GM21529 (cell line): ENCODE data around the gene PTPRD.

Experiments
- ATAC-seq: cut with Tn5 transposase; IDR thresholded peaks from one replicate; pipeline ENCODE4 v1.9.1; 2021; ENCODE audit not compliant: unreplicated experiment

PTPRD gene

DNA sequence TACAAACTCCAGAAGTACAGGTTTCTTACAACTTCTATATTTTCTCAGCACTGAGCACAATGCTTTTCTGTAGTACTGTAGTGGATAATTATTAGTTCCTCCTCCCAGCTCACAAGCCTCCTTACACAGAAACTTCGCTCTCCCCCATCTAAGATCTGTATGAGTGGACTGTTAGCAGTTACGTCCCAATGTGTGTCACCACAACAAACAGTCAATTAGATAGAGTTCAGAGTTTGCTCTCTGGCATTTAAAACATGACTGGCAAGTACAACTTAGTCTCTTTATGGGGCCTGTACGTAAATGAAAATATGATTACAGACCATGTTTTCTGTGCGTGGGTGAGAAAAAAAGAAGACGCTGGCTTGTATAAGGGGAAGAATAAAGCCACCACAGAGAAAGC lies 2181.9 kb downstream of the PTPRD start:
- no peak for ATAC-seq

GRCh38 chr9:8429768-8430167 lies 2183.0 kb downstream of the PTPRD start:
- ATAC-seq: no peak

GRCh38 chr9:8429157-8429556 lies 2183.6 kb downstream of the PTPRD start:
- ATAC-seq: no peak

GRCh38 chr9:8428389-8428788 lies 2184.4 kb downstream of the PTPRD start:
- ATAC-seq: no peak

- ATAC-seq: no peak
Measured at GRCh38 chr9:8424786-8425410, 2187.9 kb downstream of the PTPRD start.

DNA sequence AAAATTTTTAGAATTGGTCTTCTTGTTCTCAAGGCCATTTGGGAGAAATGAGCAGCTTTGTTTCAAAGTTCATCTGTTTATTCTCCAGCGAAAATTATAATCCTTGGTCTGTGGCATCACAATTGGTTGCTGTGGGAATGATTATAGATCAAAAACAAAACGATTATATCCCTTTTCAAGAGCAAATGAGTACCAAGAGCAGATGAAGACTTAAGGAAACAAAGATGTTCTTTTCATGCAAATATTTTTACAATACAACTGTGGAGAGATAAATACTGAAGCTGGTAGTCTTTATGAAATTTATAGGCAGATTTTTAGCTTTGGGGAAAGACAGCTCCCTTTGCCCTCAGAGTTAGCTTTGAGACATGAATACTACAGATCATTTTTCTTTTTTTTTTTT lies 2192.4 kb downstream of the PTPRD start:
- ATAC-seq: no peak

DNA sequence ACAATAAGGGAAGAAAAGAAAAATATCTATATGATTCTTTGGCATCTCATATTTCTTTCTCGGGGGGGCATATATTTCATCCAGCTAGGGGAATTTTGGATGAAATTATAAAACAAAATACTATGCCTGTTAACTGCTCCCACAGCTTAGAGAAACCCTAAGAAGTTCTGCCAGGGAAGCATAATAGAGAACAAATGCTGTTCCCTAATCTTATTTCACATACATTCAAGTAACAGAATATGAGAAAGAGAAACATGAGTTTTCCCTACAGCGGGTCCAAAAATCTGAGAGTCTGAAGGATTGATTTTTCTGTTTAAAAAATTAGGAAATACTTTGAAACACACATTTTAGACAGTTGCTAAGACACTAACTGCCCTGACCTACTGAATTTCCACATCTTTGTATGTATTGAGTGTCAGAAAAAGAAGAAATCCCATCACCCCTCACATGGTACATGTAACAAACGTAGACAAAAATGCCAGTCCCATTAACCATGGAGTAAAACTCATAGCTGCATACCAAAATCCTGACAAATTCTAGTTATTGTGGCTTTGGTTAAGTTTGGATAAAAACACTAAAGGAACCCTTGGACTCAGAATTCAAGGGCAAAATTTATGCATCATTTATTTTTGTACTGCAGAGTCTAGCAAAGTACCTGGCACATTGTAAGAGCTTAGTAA lies 2193.1 kb downstream of the PTPRD start:
- no peak for ATAC-seq

DNA sequence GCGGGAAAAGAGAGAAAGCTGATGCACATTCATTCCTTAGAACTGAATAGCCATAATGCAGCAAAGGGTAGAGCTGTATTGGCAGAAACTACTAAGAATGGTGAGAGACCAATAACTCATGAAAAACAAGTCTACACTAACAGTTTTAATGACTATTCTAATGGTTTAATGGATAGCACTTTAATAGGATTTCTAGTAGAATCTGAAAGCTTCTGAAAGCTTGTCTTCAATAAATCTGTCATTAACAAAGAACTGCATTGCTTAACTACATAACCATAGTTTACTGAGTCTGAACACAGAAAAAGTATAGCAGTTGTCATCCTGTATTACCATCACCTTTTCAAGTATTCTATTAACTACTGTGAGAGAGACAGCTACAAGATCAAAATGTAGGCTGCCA lies 2195.5 kb downstream of the PTPRD start:
- ATAC-seq: no peak

DNA sequence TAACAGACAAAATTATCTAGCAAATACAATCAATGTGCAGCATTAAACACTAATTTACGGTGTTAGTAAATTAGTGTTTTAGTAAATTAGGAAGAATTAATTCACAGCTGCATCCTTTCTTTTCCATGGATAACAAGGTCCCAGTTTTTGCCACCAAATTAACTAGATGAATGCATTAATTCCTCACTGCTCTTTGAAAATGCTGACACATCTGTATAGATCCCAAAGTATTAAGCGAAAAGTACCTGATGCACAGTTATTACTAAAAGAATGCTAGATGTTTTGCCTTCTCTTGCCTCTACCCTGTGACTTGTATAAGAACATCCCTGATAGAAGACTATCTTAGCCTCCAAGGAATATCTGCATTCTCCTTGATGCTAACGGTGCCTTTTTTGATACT lies 2200.5 kb downstream of the PTPRD start:
- no peak for ATAC-seq

DNA sequence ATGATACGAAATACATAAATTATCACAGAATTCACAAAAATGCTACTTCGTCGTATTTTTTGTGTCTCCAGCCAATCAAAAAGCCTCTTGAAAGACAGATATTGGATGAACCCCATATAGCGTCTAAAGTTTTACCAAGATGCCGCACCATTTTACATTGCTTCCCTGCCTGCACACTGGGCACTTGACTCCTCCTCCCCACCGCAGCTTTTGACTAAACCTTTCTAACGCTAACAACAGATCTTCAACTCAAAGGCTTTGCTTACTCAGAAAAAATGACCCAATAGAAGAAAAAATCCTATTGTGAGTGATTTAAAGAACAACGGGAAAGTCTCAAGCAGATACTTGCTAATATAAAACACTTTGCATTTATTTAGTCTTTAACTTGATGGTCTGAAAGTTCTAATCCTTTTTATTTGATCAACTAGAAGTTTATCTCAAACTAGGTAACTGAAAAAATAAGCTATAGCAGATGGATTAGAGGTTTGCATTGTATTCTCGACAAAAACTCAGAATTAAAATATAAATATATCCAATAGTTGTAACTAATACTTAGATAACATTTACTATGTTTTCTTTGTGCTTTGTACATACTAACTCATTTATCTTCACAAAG lies 2204.1 kb downstream of the PTPRD start:
- ATAC-seq: no peak

DNA sequence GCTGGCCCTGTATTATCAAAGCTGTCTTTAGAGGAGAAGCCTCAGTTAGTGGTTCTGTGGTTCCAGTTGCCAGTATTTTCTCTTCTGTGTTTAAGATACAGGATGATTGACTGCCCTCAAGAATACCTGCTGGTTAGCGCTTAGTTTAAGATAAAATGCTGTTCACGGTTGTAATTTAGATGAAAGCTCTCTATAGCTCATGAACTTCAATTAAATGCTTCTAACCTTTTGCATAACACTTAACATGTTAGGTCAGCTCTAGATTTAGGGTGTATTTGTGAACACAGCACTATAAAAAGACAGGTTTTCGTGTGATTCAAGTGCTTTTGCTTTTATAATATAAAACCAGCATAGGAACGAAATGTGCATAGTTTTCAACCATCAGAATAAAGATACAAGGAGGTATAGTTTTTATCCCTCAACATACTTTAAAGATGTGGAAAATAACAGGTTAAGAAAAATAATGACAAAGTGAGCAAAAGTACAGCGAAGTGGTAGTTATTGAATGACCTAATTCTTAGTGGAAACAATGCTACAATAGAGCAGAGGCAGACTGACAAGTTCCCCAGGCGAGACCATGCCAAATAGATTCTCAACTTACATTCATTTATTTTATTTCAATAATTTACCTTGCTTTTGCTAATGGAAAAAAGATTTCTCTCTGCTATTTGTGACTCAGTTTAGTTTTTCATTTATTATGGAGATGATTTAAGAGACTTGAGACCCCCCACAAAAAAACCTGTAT lies 2210.7 kb downstream of the PTPRD start:
- no peak for ATAC-seq

DNA sequence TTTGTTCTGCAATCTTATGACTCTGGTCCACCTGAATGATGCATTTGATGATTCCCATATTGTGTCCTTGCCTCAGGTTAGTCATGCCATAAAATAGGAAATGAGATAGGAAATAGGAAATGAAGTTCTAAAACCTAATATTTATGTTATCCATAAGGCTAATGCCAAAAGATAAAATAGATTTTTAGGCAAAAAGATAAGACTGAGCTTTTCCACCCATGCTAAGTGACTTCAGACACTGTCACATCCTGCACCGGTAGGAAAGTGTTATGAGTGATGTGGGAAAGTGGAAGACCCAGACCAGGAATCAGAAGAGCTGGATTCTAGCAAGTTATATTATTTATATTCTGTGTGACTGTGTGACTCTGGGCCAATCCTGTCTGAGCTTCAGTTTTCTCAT lies 2212.4 kb downstream of the PTPRD start:
- ATAC-seq: no peak

DNA sequence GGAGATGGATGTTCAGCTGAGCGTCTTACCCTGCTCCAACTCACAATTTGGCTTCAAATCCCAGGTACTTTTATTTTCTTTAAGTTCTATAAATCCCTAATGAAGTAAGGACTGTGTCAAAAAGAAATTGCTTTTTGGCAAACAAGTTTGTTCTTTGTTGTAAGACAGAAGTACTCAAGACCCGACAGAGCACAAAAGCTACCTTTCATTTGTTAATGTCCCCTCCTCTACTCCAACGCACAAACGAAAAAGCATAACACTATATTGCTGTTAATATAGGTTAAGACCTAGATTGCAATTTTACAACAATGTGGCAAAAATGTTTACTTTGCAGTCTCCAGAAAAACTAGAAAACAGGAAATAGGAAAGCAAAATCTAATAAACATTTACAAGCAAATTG lies 2217.8 kb downstream of the PTPRD start:
- no peak for ATAC-seq

DNA sequence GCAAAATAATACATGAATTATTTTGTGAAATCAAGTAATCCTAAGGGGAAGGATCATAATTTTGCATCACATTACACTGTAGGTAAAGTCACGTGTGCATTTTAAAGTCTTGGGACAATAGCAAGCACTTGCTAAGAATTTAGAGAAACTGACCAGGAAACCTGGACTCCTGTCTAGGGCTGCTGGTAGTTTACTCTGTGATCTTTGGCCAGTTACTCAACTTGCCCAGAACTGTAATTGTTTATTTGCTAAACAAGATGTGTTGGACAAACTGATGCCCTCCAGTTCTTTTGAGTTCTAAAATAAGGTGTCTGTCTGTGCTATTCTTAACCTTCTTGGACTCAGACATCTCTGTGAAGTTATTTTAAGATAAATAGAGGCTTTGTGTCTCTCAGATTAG lies 2218.5 kb downstream of the PTPRD start:
- ATAC-seq: no peak

DNA sequence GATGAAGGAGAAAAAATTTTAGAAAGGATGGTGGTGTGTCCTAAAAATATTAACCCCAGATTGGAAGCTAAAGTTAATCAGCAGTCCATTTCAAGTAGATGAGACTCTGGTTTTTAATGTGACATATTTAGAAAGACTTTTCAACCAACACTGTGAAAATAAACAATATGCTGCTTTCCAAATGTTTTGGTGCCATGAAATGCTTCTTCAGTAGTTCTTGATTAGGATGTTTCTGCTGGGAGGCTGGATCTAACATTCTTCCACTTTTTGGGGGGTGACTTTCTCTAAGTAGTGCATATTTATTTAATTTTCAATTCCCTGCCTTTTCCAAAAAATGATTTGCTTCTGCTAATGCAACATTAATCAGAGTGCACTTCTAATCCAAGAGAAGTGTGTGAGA lies 2219.9 kb downstream of the PTPRD start:
- no peak for ATAC-seq

GRCh38 chr9:8391566-8391965 lies 2221.2 kb downstream of the PTPRD start:
- ATAC-seq: no peak

GRCh38 chr9:8391132-8391531 lies 2221.7 kb downstream of the PTPRD start:
- no peak for ATAC-seq

GRCh38 chr9:8390571-8390970 lies 2222.2 kb downstream of the PTPRD start:
- ATAC-seq: no peak

GRCh38 chr9:8389531-8389930 lies 2223.3 kb downstream of the PTPRD start:
- no peak for ATAC-seq

GRCh38 chr9:8388132-8388531 lies 2224.7 kb downstream of the PTPRD start:
- no peak for ATAC-seq

DNA sequence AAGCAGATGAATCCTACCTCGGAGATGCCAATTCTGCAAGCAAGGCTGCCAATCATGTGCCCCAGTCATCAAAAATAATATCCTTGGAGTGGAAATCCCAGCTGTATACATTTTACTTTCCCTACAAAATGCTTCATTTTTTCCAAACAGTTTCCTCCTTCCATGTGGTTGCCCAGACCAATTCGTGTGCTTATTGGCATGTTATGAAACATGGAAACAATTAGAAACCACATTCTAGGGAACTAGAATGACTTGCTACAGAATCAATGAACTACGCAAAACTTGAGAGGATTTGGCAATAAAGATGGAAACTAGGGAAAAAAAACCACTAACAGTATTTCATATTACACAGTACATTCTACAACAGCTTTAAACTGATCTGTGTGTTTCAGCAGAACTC lies 2228.7 kb downstream of the PTPRD start:
- no peak for ATAC-seq
